HG03039 (cell line): ENCODE data around the gene ETV4.

ENCODE experiments used
- ATAC-seq: cut with Tn5 transposase; IDR thresholded peaks from one replicate; pipeline ENCODE4 v1.9.1; 2021; ENCODE audit warnings: mild to moderate bottlenecking, moderate library complexity; ENCODE audit not compliant: unreplicated experiment

Gene ETV4

DNA sequence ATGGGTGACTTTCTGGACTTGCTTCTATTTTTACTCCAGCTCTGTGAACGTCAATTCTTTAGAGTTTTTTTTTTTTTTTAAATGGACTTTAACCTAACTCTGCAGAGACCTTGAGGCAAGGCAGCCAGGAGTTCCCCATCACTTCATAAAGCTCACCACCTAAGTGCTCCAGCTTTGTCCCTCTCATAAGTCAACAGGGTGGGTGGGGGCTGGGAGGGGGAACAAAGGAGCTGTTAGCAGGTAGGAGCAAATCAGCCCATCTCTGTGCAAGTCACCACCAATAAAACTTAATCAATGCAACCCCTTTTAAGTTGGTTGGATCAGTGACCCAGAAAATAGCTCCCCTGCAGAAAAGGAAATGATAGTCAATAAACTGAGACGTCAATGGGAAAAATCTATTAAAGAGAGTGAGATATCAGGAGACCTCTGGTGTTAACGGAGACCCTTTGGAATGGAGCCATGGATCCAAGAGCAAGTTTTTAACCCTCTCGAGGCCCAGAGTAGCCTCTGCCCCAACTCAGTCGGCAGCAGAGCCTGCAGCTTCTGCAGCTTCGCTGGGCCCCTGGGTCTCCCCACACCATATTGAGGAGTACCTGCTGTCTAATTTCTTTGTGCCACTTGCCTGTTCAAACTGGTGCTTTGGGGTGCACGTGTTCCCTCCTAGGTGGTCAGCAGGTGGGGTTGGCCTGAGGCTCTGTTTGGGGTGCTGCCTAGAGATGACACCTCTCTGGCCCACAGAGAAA is 27.6 kb upstream of the ETV4 start:
- no peak for ATAC-seq

DNA sequence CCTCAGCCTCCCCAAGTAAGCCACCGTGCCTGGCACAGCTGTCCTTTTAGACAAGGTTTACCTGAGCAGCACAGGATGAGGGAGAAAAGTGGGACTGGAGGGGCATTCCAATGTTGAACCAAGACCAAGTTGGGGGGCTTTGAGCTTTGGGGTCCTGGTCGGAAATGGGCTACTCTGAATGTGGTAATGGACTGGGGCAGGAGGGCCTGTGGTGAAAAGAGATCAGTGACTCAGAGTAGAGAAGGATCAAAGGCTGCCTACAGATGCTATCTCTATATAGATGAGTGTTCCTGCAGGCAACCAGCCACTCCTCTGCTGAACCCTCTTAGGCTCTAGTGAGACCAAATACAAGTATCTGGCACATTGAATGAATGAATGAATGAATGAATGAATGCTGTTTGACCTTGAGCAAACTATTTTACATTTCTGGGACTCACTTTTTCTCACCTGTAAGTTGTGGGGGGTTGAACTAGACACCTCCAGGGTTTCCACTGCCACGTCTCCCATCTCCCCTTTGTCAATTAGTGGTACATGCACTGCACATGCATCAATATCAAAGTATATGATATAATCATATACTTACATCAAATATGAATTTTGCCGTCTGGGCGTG is 26.3 kb upstream of the ETV4 start:
- no peak for ATAC-seq

- no peak for ATAC-seq
These were observed 24.4 kb upstream of the ETV4 start for GRCh38 chr17:43570518-43570928.

GRCh38 chr17:43568506-43569082 is 22.5 kb upstream of the ETV4 start:
- ATAC-seq, result no peak

GRCh38 chr17:43563600-43564594 is 17.8 kb upstream of the ETV4 start:
- ATAC-seq, result no peak

DNA sequence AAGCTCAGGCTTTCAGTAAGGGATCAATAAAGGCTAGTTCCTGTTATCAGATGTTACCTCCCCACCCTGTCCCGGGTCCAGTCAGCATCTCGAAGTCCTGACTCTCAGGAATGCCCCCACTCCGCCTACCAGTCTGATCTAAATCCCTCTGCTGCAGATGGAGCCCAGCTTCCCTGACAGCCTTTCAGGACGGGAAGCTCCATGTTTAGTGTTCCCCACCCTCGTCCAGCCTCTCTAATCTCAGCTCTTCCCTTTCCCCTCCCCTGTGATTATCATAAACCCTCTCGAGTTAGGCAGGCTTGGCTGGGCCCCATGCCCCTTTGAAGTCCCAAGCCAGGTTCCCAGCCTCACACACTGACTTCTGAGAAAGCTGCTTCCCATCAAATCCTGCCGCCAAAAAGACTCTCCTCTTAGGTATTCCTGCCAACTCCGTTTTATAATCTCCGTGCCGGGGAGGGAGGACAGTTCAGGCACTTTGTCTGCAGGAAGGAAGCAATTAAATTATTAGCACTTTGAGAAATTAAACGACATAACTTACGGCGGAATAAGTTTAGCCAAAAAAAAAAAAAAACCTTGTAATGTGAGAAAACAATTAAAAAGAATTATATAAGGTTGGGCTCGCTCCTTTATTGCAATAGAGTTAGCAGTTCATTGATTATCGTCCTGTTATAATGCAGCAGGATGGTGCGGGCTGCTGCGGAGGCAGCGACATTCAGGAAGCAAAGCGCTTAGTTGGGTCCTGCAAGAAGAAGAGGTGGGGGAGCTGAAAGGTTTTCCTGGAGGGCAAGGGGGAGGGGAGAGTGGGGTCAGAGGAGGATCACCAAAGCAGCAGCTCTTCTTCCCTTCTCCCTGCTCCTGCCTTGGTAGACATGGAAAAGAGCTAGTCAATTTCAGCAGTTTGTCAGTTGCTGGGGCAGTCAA is 16.8 kb upstream of the ETV4 start:
- no peak for ATAC-seq

DNA sequence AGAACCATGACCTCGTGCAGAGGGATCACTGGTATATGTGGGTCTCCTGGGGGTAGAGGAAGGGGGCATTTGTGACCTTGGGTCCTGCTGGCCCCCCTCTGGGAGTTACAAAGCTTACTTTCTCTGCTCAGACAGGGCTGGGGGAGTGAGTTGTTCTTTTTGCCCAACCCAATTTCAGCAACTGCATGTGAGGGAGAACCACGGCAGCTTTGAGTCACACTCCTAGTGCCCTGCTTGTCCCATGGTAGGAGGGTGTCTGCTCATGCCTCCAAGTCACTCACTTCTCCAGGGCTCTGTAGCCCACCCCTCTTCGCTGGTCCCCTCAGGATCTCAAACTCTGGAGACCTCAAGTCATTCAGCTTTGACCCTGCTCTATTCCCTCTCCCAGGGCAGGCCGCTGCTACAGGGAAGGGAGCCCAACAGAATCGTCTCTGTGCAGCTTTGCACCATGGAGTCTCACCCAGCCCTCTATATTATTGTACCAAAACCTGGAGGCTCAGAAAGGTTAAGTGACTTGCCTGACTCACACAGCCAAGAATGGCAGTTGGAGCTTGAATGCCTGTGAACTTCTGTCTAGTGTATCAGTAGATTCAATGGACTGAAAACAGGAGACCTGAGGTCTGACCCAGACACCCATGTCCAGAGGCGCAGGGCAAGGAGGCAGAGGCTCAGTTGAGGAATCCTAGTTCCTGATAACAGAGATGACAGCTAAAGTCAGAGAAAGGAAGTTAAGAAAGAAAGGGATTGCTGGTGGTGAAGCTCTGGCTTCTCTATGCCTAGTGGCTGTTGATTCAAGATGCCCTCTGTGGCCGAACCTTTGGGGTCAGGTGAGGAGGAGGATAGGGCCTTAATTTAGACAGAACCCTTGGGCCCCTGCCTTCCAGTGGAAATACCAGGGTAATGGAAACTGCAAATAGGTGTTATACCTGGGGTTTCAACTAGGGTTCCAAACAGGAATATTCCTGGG is 14.6 kb upstream of the ETV4 start:
- ATAC-seq, result no peak

DNA sequence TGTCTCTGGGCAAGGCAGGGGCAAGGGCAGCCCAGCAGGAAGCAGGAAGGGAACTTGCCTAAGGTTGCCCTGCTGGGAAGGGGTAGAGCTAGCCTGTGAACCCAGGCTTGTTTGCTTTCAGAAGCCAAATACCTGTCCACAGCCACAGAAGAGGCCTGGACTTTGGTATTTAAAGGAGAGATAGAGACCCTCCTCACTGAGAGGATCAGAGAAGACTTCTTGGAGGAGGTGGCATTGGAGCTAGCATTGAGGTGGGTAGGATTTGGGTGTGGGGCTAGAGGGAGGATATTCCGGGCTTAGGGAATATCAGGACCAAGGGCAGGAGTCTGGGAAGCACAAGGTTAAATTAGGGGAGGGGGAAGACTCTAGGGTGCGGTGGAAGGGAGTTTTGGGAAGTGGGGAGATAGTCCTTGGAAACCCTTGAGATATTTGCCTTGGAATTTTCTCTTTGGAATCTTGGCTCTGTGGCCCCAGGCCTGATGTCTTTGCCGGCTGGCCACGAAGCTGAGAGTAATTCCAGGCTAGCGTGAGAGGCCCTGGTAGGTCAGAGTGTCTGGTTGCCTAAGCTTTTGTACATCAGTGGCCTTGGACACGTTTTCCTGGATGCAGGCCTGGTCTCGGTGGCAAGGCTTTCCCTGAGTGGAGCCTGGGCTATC is 13.1 kb upstream of the ETV4 start:
- no peak for ATAC-seq

DNA sequence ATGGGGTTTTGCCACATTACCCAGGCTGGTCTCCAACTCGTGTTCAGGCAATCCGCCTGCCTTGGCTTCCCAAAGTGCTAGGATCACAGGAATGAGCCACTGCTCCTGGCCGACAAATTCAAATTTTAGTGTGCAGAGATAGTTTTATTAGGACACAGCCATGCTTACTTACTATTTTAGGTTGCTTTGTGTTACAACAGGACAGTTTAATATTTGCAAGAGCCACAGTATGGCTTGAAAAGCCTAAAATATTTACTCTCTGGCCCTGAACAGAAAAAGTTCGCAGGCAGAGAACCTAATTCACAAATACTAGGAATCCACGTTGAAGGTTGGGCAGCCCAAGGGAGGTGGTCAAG is 12.6 kb upstream of the ETV4 start:
- no peak for ATAC-seq

GRCh38 chr17:43556292-43556691 is 10.2 kb upstream of the ETV4 start:
- ATAC-seq, result no peak

GRCh38 chr17:43554857-43555256 is 8.7 kb upstream of the ETV4 start:
- no peak for ATAC-seq

GRCh38 chr17:43553573-43553972 is 7.4 kb upstream of the ETV4 start:
- ATAC-seq, result no peak

DNA sequence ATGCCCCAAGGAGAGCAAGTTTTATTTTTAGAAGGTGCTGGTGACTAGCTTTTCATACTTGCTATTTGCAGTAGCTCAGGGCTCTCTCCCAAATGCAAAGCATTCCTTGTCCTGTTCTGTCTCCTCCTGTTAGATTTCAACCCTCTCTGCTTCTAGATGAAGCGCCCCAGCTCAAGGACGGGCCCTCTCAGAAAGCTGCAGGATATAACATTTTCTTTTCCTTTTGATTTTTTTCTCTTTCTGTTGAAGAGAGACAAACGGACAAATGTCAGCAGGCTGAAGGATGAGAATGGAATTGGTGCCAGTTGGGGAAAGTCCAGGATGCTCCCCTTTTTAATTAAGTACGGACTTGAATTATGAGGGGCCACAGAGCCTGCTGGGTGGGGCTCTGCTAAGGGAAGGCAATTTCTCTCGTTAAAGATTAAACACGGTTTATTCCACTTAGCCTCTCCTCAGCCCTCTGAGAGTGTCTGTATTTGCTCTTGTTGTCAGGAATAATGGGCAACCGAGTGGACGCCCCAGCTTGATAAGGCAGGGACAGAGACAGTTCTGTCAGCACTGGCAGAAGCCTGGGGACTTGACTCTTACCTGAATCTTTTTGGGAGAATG is 6.2 kb upstream of the ETV4 start:
- ATAC-seq, result no peak

- ATAC-seq, result no peak
These were observed 4.6 kb upstream of the ETV4 start for GRCh38 chr17:43550754-43551153.

GRCh38 chr17:43549496-43549895 is 3.4 kb upstream of the ETV4 start:
- no peak for ATAC-seq

GRCh38 chr17:43548689-43549379 is 2.7 kb upstream of the ETV4 start:
- ATAC-seq, result no peak

DNA sequence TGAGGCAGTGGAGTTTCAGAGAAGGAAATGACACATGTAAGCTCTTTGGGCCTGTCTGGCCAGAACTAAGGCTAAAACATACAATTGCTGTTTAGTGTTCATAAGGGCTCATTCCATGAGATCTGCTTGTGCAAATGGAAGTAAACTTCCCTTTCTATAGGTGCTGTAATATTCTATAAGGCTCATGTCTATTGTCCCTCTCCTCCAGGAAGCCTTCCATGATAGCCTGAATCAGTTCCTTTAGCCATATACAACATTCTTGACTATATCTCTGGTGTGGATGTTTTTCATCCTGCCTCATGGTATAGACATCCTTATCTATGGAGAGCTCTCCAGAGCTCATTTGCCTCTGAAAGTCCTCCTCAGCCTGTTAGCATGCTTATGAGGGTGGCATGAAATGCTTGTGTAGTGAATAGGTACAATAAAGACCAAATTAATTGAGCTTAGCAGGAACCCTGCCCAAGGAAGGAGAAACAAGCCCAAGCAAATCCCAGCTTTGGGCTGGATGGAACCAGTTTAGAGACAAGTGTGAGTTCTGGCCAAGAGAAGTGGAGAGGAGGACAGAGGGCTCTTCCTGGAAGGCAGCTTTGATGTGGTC is 1.6 kb upstream of the ETV4 start:
- ATAC-seq, result no peak
